ENCODE measurements around the gene TMEM198.

DNA sequence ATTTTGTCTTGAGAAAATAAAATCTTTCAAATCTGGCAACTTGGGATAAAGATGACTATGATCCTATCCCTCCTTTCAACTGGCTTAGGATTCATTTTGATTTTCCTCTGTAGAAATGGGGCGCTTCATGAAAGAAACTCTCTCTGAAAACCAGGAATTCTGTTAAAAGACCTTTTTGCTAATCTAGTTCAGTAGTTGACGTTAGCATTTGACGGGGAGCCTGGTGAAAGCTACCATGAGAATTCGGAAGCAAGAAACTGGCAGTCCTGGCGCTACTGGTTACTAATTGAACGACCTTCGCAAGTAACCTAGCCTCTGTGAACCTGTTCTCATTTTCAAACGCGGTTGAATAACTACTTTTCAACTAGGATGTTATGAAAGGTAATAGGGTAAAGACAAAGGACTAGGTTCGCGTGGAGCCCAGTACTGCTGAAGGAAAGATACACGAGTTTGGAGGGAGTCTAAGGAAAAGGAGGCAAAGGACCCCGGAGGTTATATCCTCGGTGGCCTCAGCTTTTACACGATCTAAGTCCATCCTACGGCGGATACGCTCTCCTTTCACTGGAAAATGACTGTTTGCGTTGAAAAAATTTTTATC is 53.2 kb downstream of the TMEM198 start:
- TF ChIP-seq EZH2 (IDR thresholded peaks at IDR 0.05; ENCODE audit: low read length, unreplicated experiment) = no peak
- TF ChIP-seq, protein P1, sequence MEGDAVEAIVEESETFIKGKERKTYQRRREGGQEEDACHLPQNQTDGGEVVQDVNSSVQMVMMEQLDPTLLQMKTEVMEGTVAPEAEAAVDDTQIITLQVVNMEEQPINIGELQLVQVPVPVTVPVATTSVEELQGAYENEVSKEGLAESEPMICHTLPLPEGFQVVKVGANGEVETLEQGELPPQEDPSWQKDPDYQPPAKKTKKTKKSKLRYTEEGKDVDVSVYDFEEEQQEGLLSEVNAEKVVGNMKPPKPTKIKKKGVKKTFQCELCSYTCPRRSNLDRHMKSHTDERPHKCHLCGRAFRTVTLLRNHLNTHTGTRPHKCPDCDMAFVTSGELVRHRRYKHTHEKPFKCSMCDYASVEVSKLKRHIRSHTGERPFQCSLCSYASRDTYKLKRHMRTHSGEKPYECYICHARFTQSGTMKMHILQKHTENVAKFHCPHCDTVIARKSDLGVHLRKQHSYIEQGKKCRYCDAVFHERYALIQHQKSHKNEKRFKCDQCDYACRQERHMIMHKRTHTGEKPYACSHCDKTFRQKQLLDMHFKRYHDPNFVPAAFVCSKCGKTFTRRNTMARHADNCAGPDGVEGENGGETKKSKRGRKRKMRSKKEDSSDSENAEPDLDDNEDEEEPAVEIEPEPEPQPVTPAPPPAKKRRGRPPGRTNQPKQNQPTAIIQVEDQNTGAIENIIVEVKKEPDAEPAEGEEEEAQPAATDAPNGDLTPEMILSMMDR (conservative IDR thresholded peaks at IDR 0.05; ENCODE audit: low read depth, low read length) = no peak
- TF ChIP-seq EZH2phosphoT487 (IDR thresholded peaks at IDR 0.05; ENCODE audit: borderline replicate concordance, low read length) = no peak

All from PC-3 (cell line).